ENCODE data around the gene FSD2.

Gene FSD2, protein sequence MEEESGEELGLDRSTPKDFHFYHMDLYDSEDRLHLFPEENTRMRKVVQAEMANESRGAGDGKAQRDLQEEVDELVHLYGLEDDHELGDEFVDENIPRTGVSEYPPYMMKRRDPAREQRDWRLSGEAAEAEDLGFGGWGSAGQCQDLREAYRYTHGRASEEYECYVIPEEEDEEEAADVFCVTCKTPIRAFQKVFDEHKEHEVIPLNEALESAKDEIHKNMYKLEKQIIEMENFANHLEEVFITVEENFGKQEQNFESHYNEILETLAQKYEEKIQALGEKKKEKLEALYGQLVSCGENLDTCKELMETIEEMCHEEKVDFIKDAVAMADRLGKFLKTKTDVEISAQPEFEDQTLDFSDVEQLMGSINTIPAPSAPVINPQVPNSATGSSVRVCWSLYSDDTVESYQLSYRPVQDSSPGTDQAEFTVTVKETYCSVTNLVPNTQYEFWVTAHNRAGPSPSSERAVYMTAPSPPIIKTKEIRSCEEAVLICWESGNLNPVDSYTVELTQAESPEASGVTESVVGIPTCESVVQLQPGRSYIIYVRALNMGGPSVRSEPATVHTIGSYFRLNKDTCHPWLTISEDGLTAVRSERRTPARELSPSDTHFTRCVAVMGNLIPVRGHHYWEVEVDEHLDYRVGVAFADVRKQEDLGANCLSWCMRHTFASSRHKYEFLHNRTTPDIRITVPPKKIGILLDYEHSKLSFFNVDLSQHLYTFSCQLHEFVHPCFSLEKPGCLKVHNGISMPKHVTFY

GRCh38 chr15:82805994-82806406 lies at the start of gene FSD2:
Gene FSD2, minus strand, starts transcription at chr15:82806069. Its CDS starts 18,679 bp downstream, at chr15:82787390.
- DNase-seq (ENCODE audit: low spot score) = no peak

- DNase-seq (ENCODE audit: low spot score) = no peak
Measured at GRCh38 chr15:82854554-82854953, 48.7 kb upstream of the FSD2 start.

GRCh38 chr15:82852941-82853561 lies 47.2 kb upstream of the FSD2 start:
- DNase-seq (ENCODE audit: low spot score) = no peak

GRCh38 chr15:82851981-82852511 lies 46.2 kb upstream of the FSD2 start:
- DNase-seq (ENCODE audit: low spot score) = no peak

DNA sequence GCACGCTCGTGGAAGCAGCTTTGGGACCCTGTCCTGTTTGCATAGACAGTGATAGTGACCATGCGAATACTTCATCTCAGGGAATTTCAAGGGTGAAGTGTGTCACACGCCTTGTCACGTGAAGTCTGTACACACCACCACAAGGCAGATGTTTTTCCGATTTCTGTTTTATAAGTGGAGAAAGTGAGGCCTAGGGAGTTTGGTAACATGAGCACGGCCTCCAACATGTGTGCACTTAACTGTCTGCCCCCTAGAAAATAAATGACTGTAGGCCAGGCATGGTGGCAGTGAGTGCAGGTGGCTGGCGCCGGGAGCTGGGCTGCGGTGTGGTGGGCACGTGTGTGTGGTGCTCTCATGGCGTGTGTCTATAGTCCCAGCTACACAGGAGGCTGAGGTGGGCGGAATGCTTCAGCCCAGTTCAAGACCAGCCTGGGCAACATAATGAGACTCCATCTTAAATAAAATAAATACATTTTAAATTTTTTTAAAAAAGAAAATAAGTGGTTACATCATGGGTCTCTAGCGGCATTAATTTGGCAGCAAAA lies 45.5 kb upstream of the FSD2 start:
- DNase-seq (ENCODE audit: low spot score) = no peak

DNA sequence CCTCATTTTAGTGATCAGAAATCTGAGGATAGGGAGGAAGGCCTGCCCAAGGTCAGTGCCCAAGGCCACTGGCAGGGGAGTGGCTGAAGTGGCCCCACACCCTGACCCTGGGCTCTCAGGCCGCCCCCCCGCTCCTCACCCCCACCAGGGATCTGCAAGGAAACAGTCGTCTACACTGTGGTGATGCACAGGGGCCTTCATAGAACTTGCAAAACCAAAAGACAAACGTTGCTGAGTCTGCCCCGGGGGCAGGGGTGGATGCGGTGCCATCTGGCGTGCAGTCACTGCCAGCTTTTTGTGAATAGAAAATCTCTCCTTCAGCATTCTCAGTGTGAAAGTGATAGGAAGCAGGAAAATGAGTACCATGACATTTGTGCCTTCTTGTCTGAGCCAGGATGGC lies 44.9 kb upstream of the FSD2 start:
- DNase-seq (ENCODE audit: low spot score) = no peak

GRCh38 chr15:82849556-82850512 lies 44.0 kb upstream of the FSD2 start:
- DNase-seq (ENCODE audit: low spot score) = peak; percentile 86

GRCh38 chr15:82848241-82848993 lies 42.5 kb upstream of the FSD2 start:
- no peak for DNase-seq (ENCODE audit: low spot score)

- DNase-seq (ENCODE audit: low spot score) = no peak
Measured at GRCh38 chr15:82847703-82848102, 41.8 kb upstream of the FSD2 start.

DNA sequence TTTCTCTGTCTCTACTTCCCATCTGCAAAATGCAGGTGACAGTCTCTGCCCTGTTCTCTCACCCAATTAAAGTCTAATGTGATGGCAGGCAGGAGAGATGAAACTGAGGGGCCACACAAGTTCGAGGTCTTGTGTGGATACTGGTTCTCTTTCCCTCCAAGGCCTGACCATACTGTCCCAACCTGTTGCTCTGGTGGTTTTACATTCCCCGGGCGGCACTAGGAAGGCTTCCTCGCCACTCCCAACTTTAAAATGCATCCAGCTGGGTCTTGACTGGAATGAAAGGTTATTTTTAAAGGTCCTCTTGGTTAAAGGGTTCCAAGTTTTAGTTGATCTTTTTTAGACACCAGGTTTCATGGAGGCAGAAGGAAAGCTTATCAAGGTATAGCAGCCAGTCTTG lies 40.8 kb upstream of the FSD2 start:
- DNase-seq (ENCODE audit: low spot score) = no peak

DNA sequence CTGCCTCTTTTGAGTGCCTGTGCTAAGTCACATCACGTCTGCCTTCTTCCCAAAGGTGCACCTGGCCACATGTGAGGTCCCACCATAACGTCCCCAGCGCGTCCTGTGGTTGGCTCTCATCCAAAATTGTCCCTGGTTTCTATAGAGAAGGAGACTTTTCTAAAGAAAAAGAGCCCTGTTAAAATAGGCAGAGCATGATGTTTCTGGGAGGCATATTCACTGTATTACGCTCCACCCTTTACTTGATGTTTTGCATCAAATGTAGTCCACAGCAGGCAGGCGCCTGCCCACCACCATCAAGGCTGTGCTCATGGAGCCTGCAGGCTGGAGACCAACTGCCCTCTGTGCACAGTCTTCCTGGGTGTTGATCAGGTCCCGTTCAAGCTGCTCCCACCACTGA lies 39.8 kb upstream of the FSD2 start:
- DNase-seq (ENCODE audit: low spot score) = no peak

GRCh38 chr15:82843566-82843965 lies 37.7 kb upstream of the FSD2 start:
- no peak for DNase-seq (ENCODE audit: low spot score)

DNA sequence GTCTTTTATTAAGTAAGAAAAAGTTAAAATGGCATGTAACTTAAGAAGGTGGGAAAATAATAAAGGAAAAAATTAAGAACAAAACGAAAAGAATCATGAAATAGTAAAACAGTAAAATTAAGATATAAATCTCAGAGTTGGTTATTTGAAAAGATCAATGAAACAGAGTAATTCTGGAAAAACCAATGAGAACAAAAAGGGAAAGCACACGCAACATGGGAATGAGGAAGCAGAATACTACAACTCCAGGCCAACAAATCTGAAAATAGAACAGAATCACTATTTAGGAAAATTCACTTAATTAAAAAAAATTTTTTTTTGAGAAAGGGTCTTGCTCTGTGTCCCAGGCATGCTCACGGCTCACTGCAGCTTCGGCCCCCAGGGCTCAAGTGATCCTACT lies 34.3 kb upstream of the FSD2 start:
- DNase-seq (ENCODE audit: low spot score) = no peak

- no peak for DNase-seq (ENCODE audit: low spot score)
Measured at GRCh38 chr15:82839136-82839535, 33.3 kb upstream of the FSD2 start.

DNA sequence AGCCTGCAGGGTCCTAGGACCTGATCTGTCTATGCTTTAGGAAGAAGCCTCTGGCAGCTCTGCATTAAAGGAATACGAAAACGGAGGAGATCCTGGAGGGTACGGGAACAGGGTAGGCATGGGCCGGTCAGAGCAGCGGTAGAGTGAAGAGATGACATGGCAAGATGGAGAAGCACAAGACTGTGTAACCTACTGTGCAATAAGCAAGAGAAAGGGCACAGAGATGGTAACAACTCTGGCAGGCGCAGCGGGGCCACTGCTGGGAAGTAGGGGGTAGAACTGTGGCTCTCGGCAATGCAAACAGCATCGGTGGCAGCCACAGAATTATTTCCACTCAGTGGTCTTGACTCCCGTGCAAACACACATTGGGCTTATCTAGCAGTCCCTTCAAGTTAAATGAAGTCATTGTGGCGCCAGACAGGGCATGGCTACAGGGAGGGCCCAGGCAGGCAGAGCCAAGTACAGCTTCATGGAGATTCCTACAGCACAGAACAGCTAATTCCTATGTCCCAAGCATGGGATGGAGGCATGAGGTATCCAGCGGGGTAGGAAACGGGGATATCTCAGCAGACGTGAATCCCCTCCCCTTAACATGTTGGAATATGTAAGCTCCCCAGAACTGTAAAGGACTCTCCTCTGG lies 32.3 kb upstream of the FSD2 start:
- DNase-seq (ENCODE audit: low spot score) = no peak

- no peak for DNase-seq (ENCODE audit: low spot score)
Measured at GRCh38 chr15:82835391-82835917, 29.6 kb upstream of the FSD2 start.

- no peak for DNase-seq (ENCODE audit: low spot score)
Measured at GRCh38 chr15:82833362-82833682, 27.5 kb upstream of the FSD2 start.

GRCh38 chr15:82832601-82833361 lies 26.9 kb upstream of the FSD2 start:
- DNase-seq (ENCODE audit: low spot score) = peak; percentile 27

All from iPS-NIHi11 (cell line).